IMR-90 (cell line): Measurements from ENCODE around the gene RALGAPA2. TPM values are rescaled to one million over a fixed set of nuclear protein-coding genes. Genes with fewer than 3 reads are reported as not detected.

Experiments
- ATAC-seq: fragments of 200-7000 bp; cut with Tn5 transposase; 2 replicates; pipeline ENCODE4 v1.9.1; 2020; ENCODE audit warnings: low read depth, mild to moderate bottlenecking, moderate library complexity
- BruUV-seq: library from RNA; stranded (reverse); fragments of 400-500 nt; replicated peaks from 2 replicates; lab custom pipeline; 2021; lab: Mats Ljungman, UMichigan
- CTCF ChIA-PET: fragments of 300-600 bp; formaldehyde crosslinking; extraction: SDS; loops from one replicate; lab custom pipeline; 2021; ENCODE audit warnings: antibody characterized with exemption; lab: Yijun Ruan, JAX
- POLR2A ChIA-PET: fragments of 300-600 bp; sonication (Branson Sonifier 250); formaldehyde crosslinking; loops from one replicate; lab custom pipeline; 2022; ENCODE audit warnings: antibody characterized with exemption; ENCODE audit not compliant: unreplicated experiment; lab: Charles Lee
- DNase-seq: peaks from one replicate; pipeline ENCODE4 v3.0.0; 2013
- H2AFZ ChIP-seq: replicated peaks from 2 replicates; pipeline ENCODE3; 2013; ENCODE audit warnings: low read length, mild to moderate bottlenecking; ENCODE audit not compliant: poor library complexity
- H2AK5ac ChIP-seq: 2 replicates; pipeline ENCODE4 v1.6.1; 2013; ENCODE audit warnings: low read depth, low read length, inconsistent platforms
- H2AK9ac ChIP-seq: replicated peaks from 2 replicates; pipeline ENCODE3; 2013; ENCODE audit warnings: mild to moderate bottlenecking, low read depth, low read length, moderate library complexity; ENCODE audit not compliant: poor library complexity
- H2BK120ac ChIP-seq: 2 replicates; pipeline ENCODE4 v1.6.1; 2013; ENCODE audit warnings: low read depth, low read length, inconsistent platforms
- H2BK15ac ChIP-seq: 3 replicates; pipeline ENCODE4 v1.6.1; 2013; ENCODE audit warnings: low read depth, low read length, inconsistent platforms
- H2BK20ac ChIP-seq: 2 replicates; pipeline ENCODE4 v1.6.1; 2013; ENCODE audit warnings: low read depth, mild to moderate bottlenecking, inconsistent platforms, low read length, moderate library complexity
- H2BK5ac ChIP-seq: 2 replicates; pipeline ENCODE4 v1.6.1; 2013; ENCODE audit warnings: mild to moderate bottlenecking, low read depth, low read length, inconsistent platforms; ENCODE audit not compliant: poor library complexity, severe bottlenecking
- H3K14ac ChIP-seq: replicated peaks from 2 replicates; pipeline ENCODE4 v1.6.1; 2013; ENCODE audit warnings: low read depth, low read length, inconsistent platforms
- H3K18ac ChIP-seq: 2 replicates; pipeline ENCODE4 v1.6.1; 2013; ENCODE audit warnings: low read depth, low read length, control low read depth
- H3K23ac ChIP-seq: 2 replicates; pipeline ENCODE4 v1.6.1; 2013; ENCODE audit warnings: low read depth, low read length, inconsistent platforms
- H3K27ac ChIP-seq: 2 replicates; pipeline ENCODE4 v1.5.1; 2013; ENCODE audit warnings: mild to moderate bottlenecking, control low read depth, low read length; ENCODE audit not compliant: insufficient read depth
- H3K27me3 ChIP-seq: 2 replicates; pipeline ENCODE4 v1.6.1; 2013; ENCODE audit warnings: low read length; ENCODE audit not compliant: control insufficient read depth, insufficient read depth
- H3K36me3 ChIP-seq: 2 replicates; pipeline ENCODE4 v1.6.1; 2013; ENCODE audit warnings: low read length, mixed read lengths; ENCODE audit not compliant: control insufficient read depth, insufficient read depth
- H3K4ac ChIP-seq: 2 replicates; pipeline ENCODE4 v1.6.1; 2013; ENCODE audit warnings: low read depth, low read length, inconsistent platforms
- H3K4me1 ChIP-seq: 2 replicates; pipeline ENCODE4 v1.6.1; 2013; ENCODE audit warnings: low read length, mixed read lengths; ENCODE audit not compliant: control insufficient read depth, insufficient read depth
- H3K4me2 ChIP-seq: 2 replicates; pipeline ENCODE4 v1.6.1; 2013; ENCODE audit warnings: low read depth, mild to moderate bottlenecking, control low read depth, low read length, moderate library complexity
- H3K4me3 ChIP-seq: 2 replicates; pipeline ENCODE4 v1.5.1; 2013; ENCODE audit warnings: low read depth, mild to moderate bottlenecking, control low read depth, low read length, moderate library complexity; ENCODE audit not compliant: insufficient read depth
- H3K56ac ChIP-seq: 2 replicates; pipeline ENCODE4 v1.6.1; 2013; ENCODE audit warnings: low read length, inconsistent platforms; ENCODE audit not compliant: insufficient read depth; ENCODE audit errors: extremely low read depth
- H3K79me1 ChIP-seq, 2 experiments: 2 replicates each; pipeline ENCODE4 v1.6.1; 2013; ENCODE audit warnings: low read length in 2 of 2, inconsistent platforms in 1 of 2, low read depth in 1 of 2
- H3K9ac ChIP-seq: 2 replicates; pipeline ENCODE4 v1.6.1; 2013; ENCODE audit warnings: low read depth, low read length, control low read depth
- H3K9me1 ChIP-seq: 2 replicates; pipeline ENCODE4 v1.6.1; 2013; ENCODE audit warnings: low read length, inconsistent platforms; ENCODE audit not compliant: insufficient read depth
- H3K9me3 ChIP-seq: 2 replicates; pipeline ENCODE4 v1.6.1; 2013; ENCODE audit warnings: low read length; ENCODE audit not compliant: control insufficient read depth, insufficient read depth
- H4K20me1 ChIP-seq: 2 replicates; pipeline ENCODE4 v1.6.1; 2013; ENCODE audit warnings: low read length, inconsistent platforms; ENCODE audit not compliant: insufficient read depth
- H4K5ac ChIP-seq: 2 replicates; pipeline ENCODE4 v1.6.1; 2013; ENCODE audit warnings: mild to moderate bottlenecking, low read depth, low read length, control low read depth
- H4K8ac ChIP-seq, 2 experiments: 2 replicates each; pipeline ENCODE4 v1.6.1; 2013; ENCODE audit warnings: low read depth in 2 of 2, low read length in 2 of 2, control low read depth in 1 of 2, inconsistent platforms in 1 of 2
- H4K91ac ChIP-seq: 2 replicates; pipeline ENCODE4 v1.6.1; 2013; ENCODE audit warnings: low read depth, low read length, inconsistent platforms; ENCODE audit not compliant: insufficient read depth
- CEBPB ChIP-seq: IDR thresholded peaks from 2 replicates; pipeline ENCODE4 v1.6.1; 2012; ENCODE audit warnings: low read depth, low read length, improper control_type of control experiment
- WGBS, 2 experiments: methylation state at CpG; one replicate each; pipeline versions ENCODE4 v1.1.5 to v1.1.7; 2013; ENCODE audit warnings: missing lambda C conversion rate in 2 of 2; ENCODE audit not compliant: insufficient read length in 1 of 2; ENCODE audit errors: extremely low coverage in 2 of 2; 5-methylcytosine and 5-hydroxymethylcytosine counted together
- dilution Hi-C: fragments of 300-500 bp; cut with HindIII; formaldehyde crosslinking; loops from one replicate; pipeline ENCODE4 v1.14.3; 2018; ENCODE audit warnings: low sequenced_read_pairs; ENCODE audit not compliant: unreplicated experiment
- in situ Hi-C: fragments of 300-500 bp; cut with MboI; formaldehyde crosslinking; loops from 3 replicates; pipeline ENCODE4 v1.14.3; 2019; ENCODE audit warnings: low sequenced_read_pairs, inconsistent platforms, mixed read lengths
- intact Hi-C: fragments of 100-400 bp; cut with micrococcal nuclease; formaldehyde crosslinking; loops from 2 replicates; pipeline ENCODE4 v1.10.0; 2022
- polyA plus RNA-seq, 3 experiments: library from polyadenylated mRNA; depleted of rRNA; stranded (reverse); fragments of >200 nt; gene quantifications; 2 replicates each; pipeline ENCODE4 v1.2.3, GENCODE V29; 2012; ENCODE audit warnings: low replicate concordance in 1 of 3
- total RNA-seq: library from RNA; depleted of rRNA; stranded (reverse); fragments of >200 nt; gene quantifications from 2 replicates; pipeline ENCODE4 v1.2.3, GENCODE V29; 2012

Gene RALGAPA2
- total and polyA plus RNA-seq, 2 of the 4 experiments (the other 2 are of a cell fraction), result 1.3 to 3.9 TPM

DNA sequence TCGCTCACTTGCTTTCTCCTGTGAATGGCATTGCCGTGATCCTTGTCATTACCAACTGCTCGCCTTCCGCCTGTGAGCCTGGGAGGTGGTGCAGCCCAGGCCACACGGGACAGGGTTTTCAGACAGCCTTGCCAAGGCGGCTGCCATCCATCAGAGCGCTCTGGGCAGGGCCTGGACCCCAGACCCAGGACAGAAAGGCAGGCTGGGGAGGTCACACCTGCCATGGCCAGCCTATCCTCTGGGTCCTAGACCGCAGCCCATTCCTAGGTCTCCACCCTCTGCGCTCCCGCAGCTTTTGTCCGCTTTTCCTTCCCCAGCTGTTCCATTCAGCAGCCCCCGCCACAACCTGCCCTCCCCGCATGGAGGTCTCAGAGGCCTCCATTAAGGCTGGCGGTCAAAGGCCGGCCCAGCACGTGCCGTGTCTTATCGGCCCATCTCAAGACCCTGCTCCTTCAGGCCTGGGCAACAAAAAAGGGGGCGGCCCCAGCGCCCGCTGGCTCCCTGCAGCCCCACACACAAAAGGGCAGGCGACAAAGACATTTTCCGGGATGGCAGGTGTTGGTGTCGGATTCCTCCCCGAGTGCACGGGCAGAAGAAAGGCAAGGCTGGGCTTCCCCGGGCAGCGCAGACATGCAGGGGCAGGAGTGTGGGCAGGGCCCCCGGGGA is 316.4 kb downstream of the RALGAPA2 start:
- H4K8ac ChIP-seq, result no peak overlapping the region
- intact Hi-C loops, result no loop called here
- ATAC-seq (no peak), DNase-seq (no peak)
- no peak for TF ChIP-seq CEBPB
- no peak overlapping the region for H3K27ac ChIP-seq
- peaks cover 17% of the 10 kb centered on the region for H3K4me1 ChIP-seq
- H3K56ac ChIP-seq, result no peak overlapping the region
- CTCF ChIA-PET, result no interaction called here
- H3K4me3 ChIP-seq, result no peak overlapping the region
- H2AK5ac ChIP-seq, result 0 out of 2 replicates have a peak overlapping the region, but pooled peaks have one; percentile 6
- H3K4me2 ChIP-seq, result no peak overlapping the region
- H2BK120ac ChIP-seq, result no peak overlapping the region
- H3K9ac ChIP-seq, result no peak overlapping the region
- no peak overlapping the region for H3K14ac ChIP-seq
- 87% methylated on average over 14 of the region's 29 CpGs; no CpG with 5 or more reads in 1 of the 2 experiments for WGBS, 2 experiments
- H2AFZ ChIP-seq, result peak overlapping the region; percentile 8
- no peaks in the 10 kb centered on the region for H3K9me3 ChIP-seq
- H3K9me1 ChIP-seq, result peaks cover 3% of the 10 kb centered on the region; the same call in 1 of the 2 replicates
- H2BK5ac ChIP-seq, result no peak overlapping the region
- no peaks in the 10 kb centered on the region for H4K20me1 ChIP-seq
- no peak overlapping the region for H4K91ac ChIP-seq
- H4K5ac ChIP-seq, result no peak overlapping the region
- no peak overlapping the region for H2BK20ac ChIP-seq
- no peak overlapping the region for H3K23ac ChIP-seq
- no TSS peak for BruUV-seq
- no peaks in the 10 kb centered on the region for H3K79me1 ChIP-seq
- H3K18ac ChIP-seq, result no peak overlapping the region
- no peak overlapping the region for H2AK9ac ChIP-seq
- no peak overlapping the region; the same call in 2 of the 3 replicates for H2BK15ac ChIP-seq
- dilution Hi-C loops, result no loop called here
- in situ Hi-C loops, result no loop called here
- H3K27me3 ChIP-seq, result no peaks in the 10 kb centered on the region
- H3K4ac ChIP-seq, result no peak overlapping the region
- no peaks in the 10 kb centered on the region for H3K36me3 ChIP-seq
- POLR2A ChIA-PET, result no interaction called here
